ENCODE measurements around the gene CORO2A. TPM values are rescaled to one million over a fixed set of nuclear protein-coding genes. Genes with fewer than 3 reads are reported as not detected.

The CORO2A gene
- total and polyA plus RNA-seq, 2 of the 8 experiments (the other 6 are each of a cell fraction or from before 2014, with no cell fraction given): 13.7 to 27.9 TPM

DNA sequence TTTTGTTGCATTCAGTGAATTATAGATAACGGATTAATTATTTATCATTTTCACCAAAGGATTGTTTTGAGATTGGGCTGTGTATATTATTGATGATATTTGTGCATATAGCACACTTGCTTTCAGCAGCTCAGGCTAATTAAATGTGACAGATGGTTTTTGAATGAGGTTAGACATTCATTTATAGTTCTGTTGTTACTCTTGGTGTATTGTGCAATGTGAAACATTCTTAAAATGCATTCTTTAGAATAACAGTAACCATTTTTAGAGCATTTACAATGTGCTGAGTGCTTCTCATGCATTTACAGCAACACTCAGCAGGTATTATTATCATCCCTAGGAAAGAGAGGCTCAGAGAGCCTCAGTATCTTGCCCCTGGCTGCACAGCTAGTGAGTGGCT, 112.1 kb downstream of the CORO2A start (continued):
- TF ChIP-seq RXRA (IDR thresholded peaks at IDR 0.05; ENCODE audit: insufficient read depth, low read depth, low read length) (no peak), SAP30 (IDR thresholded peaks at IDR 0.05; ENCODE audit: insufficient read depth, insufficient replicate concordance, low read length) (no peak), KDM5A (IDR thresholded peaks at IDR 0.05; ENCODE audit: low read length) (no peak), CTCF (IDR thresholded peaks at IDR 0.05; ENCODE audit: control extremely low read depth in 1 of 3, insufficient read depth in 1 of 3, low read depth in 1 of 3, low read length in 3 of 3) (no peak), TAF7 (optimal IDR thresholded peaks at IDR 0.05; ENCODE audit: borderline replicate concordance, low read depth, low read length) (no peak)
- TF ChIP-seq, protein P1, sequence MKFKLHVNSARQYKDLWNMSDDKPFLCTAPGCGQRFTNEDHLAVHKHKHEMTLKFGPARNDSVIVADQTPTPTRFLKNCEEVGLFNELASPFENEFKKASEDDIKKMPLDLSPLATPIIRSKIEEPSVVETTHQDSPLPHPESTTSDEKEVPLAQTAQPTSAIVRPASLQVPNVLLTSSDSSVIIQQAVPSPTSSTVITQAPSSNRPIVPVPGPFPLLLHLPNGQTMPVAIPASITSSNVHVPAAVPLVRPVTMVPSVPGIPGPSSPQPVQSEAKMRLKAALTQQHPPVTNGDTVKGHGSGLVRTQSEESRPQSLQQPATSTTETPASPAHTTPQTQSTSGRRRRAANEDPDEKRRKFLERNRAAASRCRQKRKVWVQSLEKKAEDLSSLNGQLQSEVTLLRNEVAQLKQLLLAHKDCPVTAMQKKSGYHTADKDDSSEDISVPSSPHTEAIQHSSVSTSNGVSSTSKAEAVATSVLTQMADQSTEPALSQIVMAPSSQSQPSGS (IDR thresholded peaks at IDR 0.05; ENCODE audit: low read length): no peak
- TF ChIP-seq, protein P2, sequence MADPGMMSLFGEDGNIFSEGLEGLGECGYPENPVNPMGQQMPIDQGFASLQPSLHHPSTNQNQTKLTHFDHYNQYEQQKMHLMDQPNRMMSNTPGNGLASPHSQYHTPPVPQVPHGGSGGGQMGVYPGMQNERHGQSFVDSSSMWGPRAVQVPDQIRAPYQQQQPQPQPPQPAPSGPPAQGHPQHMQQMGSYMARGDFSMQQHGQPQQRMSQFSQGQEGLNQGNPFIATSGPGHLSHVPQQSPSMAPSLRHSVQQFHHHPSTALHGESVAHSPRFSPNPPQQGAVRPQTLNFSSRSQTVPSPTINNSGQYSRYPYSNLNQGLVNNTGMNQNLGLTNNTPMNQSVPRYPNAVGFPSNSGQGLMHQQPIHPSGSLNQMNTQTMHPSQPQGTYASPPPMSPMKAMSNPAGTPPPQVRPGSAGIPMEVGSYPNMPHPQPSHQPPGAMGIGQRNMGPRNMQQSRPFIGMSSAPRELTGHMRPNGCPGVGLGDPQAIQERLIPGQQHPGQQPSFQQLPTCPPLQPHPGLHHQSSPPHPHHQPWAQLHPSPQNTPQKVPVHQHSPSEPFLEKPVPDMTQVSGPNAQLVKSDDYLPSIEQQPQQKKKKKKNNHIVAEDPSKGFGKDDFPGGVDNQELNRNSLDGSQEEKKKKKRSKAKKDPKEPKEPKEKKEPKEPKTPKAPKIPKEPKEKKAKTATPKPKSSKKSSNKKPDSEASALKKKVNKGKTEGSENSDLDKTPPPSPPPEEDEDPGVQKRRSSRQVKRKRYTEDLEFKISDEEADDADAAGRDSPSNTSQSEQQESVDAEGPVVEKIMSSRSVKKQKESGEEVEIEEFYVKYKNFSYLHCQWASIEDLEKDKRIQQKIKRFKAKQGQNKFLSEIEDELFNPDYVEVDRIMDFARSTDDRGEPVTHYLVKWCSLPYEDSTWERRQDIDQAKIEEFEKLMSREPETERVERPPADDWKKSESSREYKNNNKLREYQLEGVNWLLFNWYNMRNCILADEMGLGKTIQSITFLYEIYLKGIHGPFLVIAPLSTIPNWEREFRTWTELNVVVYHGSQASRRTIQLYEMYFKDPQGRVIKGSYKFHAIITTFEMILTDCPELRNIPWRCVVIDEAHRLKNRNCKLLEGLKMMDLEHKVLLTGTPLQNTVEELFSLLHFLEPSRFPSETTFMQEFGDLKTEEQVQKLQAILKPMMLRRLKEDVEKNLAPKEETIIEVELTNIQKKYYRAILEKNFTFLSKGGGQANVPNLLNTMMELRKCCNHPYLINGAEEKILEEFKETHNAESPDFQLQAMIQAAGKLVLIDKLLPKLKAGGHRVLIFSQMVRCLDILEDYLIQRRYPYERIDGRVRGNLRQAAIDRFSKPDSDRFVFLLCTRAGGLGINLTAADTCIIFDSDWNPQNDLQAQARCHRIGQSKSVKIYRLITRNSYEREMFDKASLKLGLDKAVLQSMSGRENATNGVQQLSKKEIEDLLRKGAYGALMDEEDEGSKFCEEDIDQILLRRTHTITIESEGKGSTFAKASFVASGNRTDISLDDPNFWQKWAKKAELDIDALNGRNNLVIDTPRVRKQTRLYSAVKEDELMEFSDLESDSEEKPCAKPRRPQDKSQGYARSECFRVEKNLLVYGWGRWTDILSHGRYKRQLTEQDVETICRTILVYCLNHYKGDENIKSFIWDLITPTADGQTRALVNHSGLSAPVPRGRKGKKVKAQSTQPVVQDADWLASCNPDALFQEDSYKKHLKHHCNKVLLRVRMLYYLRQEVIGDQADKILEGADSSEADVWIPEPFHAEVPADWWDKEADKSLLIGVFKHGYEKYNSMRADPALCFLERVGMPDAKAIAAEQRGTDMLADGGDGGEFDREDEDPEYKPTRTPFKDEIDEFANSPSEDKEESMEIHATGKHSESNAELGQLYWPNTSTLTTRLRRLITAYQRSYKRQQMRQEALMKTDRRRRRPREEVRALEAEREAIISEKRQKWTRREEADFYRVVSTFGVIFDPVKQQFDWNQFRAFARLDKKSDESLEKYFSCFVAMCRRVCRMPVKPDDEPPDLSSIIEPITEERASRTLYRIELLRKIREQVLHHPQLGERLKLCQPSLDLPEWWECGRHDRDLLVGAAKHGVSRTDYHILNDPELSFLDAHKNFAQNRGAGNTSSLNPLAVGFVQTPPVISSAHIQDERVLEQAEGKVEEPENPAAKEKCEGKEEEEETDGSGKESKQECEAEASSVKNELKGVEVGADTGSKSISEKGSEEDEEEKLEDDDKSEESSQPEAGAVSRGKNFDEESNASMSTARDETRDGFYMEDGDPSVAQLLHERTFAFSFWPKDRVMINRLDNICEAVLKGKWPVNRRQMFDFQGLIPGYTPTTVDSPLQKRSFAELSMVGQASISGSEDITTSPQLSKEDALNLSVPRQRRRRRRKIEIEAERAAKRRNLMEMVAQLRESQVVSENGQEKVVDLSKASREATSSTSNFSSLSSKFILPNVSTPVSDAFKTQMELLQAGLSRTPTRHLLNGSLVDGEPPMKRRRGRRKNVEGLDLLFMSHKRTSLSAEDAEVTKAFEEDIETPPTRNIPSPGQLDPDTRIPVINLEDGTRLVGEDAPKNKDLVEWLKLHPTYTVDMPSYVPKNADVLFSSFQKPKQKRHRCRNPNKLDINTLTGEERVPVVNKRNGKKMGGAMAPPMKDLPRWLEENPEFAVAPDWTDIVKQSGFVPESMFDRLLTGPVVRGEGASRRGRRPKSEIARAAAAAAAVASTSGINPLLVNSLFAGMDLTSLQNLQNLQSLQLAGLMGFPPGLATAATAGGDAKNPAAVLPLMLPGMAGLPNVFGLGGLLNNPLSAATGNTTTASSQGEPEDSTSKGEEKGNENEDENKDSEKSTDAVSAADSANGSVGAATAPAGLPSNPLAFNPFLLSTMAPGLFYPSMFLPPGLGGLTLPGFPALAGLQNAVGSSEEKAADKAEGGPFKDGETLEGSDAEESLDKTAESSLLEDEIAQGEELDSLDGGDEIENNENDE (IDR thresholded peaks at IDR 0.05; ENCODE audit: insufficient replicate concordance, low read length): no peak
